22Rv1 (cell line): ENCODE results near the gene ASPRV1.

Source experiments
- CTCF ChIP-seq: fragments of 450-650 bp; IDR thresholded peaks from 2 replicates; pipeline ENCODE4 v1.5.1; 2017; ENCODE audit warnings: mild to moderate bottlenecking
- ZFX ChIP-seq: fragments of 450-650 bp; IDR thresholded peaks from 2 replicates; pipeline ENCODE4 v1.6.1; 2017; ENCODE audit warnings: antibody characterized with exemption, borderline replicate concordance

- TF ChIP-seq CTCF (no peak), ZFX (no peak)
These were observed 14.8 kb downstream of the ASPRV1 start for GRCh38 chr2:69946351-69947324.
